Kidney epithelial cell (primary cell): ENCODE results near the gene CYP2R1. TPM values are rescaled to one million over a fixed set of nuclear protein-coding genes. Genes with fewer than 3 reads are reported as not detected.

Source experiments
- total RNA-seq: library from RNA; depleted of rRNA; stranded (reverse); fragments of >200 nt; gene quantifications from 2 replicates; pipeline ENCODE4 v1.2.3, GENCODE V29; 2015

Gene CYP2R1
- total RNA-seq, 1 donor from 2014 or later: 30.9 TPM

Other genes with a start within 250 kb of the CYP2R1 start
- gene PDE3B, start 248.4 kb downstream of the CYP2R1 start, total RNA-seq: 3.1 TPM in 2 replicates
- 1.8 and 6.0 TPM in 2 replicates for gene CALCA, start 80.1 kb upstream of the CYP2R1 start, total RNA-seq
- 1.2 and 2.4 TPM in 2 replicates for gene CALCB, start 181.4 kb upstream of the CYP2R1 start, total RNA-seq
- gene INSC, start 222.7 kb upstream of the CYP2R1 start, total RNA-seq: 0.27 and 0.33 TPM in 2 replicates